Thymus (tissue), 11 donors: ENCODE results near the gene SPSB4. TPM values are rescaled to one million over a fixed set of nuclear protein-coding genes. Genes with fewer than 3 reads are reported as not detected.

Experiments
- DNase-seq, 9 donors: peaks; one replicate each; pipeline ENCODE4 v3.0.0-alpha.2; 2013; ENCODE audit warnings: low spot score in 9 of 9, low read depth in 6 of 9, missing footprints in 1 of 9
- H3K27ac ChIP-seq, 2 donors: one replicate each; pipeline ENCODE4 v1.5.1; 2013; ENCODE audit warnings: control low read depth in 1 of 2, low read depth in 1 of 2, low read length in 1 of 2, mild to moderate bottlenecking in 1 of 2, moderate library complexity in 1 of 2
- H3K27me3 ChIP-seq, 2 donors: one replicate each; pipeline ENCODE4 v1.5.1; 2013; ENCODE audit warnings: low read length in 1 of 2; ENCODE audit not compliant: control insufficient read depth in 2 of 2, insufficient read depth in 1 of 2
- H3K36me3 ChIP-seq, 2 donors: one replicate each; pipeline ENCODE4 v1.5.1; 2013; ENCODE audit warnings: low read length in 1 of 2, mild to moderate bottlenecking in 1 of 2, moderate library complexity in 1 of 2; ENCODE audit not compliant: control insufficient read depth in 2 of 2, insufficient read depth in 2 of 2
- H3K4me1 ChIP-seq, 2 donors: one replicate each; pipeline ENCODE4 v1.5.1; 2013; ENCODE audit warnings: low read length in 2 of 2; ENCODE audit not compliant: control insufficient read depth in 2 of 2, insufficient read depth in 2 of 2
- H3K4me3 ChIP-seq, 2 donors: one replicate each; pipeline ENCODE4 v1.5.1; 2013; ENCODE audit warnings: low read length in 2 of 2, control low read depth in 1 of 2, mild to moderate bottlenecking in 1 of 2
- H3K9me3 ChIP-seq, 2 donors: one replicate each; pipeline ENCODE4 v1.5.1; 2013; ENCODE audit warnings: low read length in 1 of 2, mild to moderate bottlenecking in 1 of 2; ENCODE audit not compliant: control insufficient read depth in 2 of 2, insufficient read depth in 1 of 2
- WGBS: extraction: QIAGEN DNeasy Blood & Tissue Kit; methylation state at CpG from one replicate; pipeline ENCODE4 v1.1.7; 2013; 5-methylcytosine and 5-hydroxymethylcytosine counted together
- polyA plus RNA-seq: library from polyadenylated mRNA; stranded (reverse); fragments of 200-250 nt; gene quantifications from one replicate; pipeline ENCODE4 v1.2.3, GENCODE V29; 2013
- total RNA-seq: library from RNA; stranded (reverse); fragments of 120-200 nt; gene quantifications from one replicate; pipeline ENCODE4 v1.2.4, GENCODE V29; 2013
- donor health status: healthy.

SPSB4 gene
- total and polyA plus RNA-seq, 2 donors: 0.30 to 0.47 TPM

DNA sequence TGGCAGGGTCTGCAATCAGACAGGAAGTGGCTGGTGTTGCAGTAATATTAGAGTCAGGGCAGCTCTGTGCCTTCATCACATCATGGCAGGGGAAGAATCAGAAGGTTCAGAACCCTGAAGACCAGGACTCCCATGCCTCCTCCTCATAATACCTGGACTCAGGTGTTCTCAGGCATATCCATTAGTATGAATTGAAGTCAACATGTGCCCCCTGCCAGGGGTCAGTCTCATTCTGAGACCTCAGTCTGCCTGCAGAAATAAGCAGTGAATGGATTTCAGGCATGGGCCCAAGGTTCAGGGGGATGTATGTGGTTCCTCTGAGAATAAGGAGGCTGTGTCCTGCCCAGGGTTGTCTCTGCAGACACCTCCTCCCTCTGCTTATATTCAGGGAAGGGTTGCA lies 74.2 kb downstream of the SPSB4 start:
- Histone ChIP-seq H3K4me3 (no peak overlapping the region), H3K4me1 (peaks cover 0 to 7% of the 10 kb centered on the region in 2 donors), H3K27ac (no peak overlapping the region), H3K27me3 (no peaks in the 10 kb centered on the region), H3K36me3 (no peaks in the 10 kb centered on the region), H3K9me3 (no peaks in the 10 kb centered on the region)
- no peak for DNase-seq

DNA sequence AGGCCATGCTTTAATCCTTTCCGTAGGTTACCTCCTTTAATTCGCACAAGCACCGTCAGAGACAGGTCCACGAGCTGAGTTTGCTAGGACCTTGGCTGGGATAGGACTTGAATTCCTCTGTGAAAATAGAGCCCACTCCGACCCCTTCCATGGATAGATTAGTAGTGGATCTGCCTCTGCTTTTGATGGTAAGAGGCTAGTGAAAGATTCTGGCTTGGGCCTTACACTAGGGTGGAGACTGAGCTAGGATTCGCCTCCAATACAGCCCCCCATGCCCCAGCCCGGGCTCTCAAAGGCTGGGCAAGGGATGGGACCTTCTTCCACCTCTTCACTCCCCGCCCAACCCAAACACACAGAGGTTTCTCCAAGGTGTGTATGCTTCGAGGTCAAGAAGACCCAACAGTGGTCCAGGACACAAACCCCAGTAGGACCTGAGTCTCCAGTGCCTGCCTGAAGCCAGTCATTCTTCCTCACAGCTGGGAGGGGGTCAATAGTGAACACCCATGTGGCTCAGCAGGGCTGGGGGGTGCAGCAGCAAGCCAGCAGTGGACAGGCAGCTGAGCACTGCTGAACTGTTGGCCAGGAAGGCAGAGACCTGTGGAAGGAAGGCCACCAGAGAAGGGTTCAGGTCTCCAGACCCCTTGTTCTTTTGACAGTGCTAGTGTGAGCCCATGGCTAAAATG lies 75.7 kb downstream of the SPSB4 start:
- Histone ChIP-seq H3K27ac (no peak overlapping the region), H3K4me3 (no peak overlapping the region), H3K36me3 (no peaks in the 10 kb centered on the region), H3K9me3 (no peaks in the 10 kb centered on the region), H3K27me3 (no peaks in the 10 kb centered on the region), H3K4me1 (peaks cover 0 to 7% of the 10 kb centered on the region in 2 donors)
- WGBS: 98% methylated on average over 9 of the region's 9 CpGs
- no peak for DNase-seq

DNA sequence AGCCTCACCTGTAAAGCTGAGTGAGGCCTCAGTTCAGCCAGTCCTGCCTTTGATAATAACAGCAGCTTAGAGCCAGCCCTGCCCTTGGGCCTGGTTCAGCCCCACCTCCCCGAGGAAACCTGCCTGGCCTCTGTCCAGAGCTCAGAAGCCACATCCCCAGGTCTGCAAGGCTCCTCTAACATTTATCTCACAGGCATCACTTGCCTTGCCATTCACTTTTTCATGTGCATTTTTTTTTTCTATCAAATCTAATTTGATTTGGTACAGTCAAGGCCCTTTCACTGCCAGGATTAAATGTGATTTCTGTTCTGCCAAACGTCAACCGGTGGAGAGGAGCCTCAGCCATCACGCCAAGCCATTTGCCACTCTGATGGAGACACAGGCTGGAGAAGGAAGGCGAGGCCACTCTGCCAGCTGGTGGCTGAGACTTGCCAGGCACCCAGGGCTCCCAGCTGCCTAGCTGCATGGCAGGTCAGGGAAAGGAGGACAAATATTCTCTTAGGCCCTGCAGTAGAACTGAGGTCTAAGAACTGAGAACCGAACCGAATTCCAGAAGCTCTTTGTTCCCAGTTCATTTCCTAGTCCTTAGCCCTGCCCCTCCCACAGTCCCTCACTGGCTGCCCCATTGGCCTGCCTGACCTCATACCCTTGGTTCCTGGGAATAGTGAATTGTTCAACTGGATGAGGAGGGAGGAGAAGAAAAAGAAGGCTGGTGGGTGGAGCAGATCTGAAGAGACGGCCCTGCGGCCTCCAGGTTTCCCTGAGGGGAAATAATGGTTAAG lies 76.4 kb downstream of the SPSB4 start:
- Histone ChIP-seq H3K36me3 (no peaks in the 10 kb centered on the region), H3K9me3 (no peaks in the 10 kb centered on the region), H3K4me1 (peaks cover 0 to 1% of the 10 kb centered on the region in 2 donors), H3K27ac (no peak overlapping the region), H3K4me3 (no peak overlapping the region), H3K27me3 (no peaks in the 10 kb centered on the region)
- DNase-seq: no peak
- 90% methylated on average over 9 of the region's 9 CpGs for WGBS

DNA sequence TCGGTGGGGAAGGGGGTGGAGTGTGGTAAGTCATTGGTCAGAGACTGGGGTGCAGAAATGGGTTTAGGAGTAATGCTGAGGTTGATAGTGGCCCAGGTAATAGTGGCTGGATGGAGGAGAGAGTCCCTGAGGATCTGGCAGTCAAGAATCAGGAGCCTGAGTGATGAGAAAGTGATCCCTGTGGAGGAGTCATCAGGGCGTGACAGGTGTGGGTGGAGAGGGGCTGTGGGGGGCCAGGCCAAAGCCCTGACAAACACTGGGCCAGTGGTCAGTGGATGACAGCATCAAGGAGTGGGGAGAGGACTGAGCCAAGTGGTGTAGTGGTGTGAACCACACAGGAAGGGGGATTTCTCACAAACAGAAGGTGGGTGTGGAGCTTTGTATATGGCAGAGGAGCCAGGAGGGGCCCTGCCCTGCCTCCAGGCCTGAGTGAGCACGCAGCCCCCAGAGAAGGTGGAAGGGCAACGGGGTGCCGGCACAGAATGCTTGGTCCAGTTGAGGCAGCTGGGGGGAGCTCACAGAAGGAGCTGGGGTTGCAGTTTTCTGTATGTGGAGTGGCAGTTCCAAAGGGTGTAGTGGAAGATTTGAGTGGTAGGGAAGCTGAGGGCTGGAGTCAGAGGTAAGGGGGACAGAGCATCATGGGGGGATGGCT lies 77.1 kb downstream of the SPSB4 start:
- Histone ChIP-seq H3K4me1 (no peaks in the 10 kb centered on the region), H3K4me3 (no peak overlapping the region), H3K27ac (no peak overlapping the region), H3K36me3 (no peaks in the 10 kb centered on the region), H3K27me3 (no peaks in the 10 kb centered on the region), H3K9me3 (no peaks in the 10 kb centered on the region)
- 92% methylated on average over 5 of the region's 5 CpGs for WGBS
- no peak for DNase-seq

DNA sequence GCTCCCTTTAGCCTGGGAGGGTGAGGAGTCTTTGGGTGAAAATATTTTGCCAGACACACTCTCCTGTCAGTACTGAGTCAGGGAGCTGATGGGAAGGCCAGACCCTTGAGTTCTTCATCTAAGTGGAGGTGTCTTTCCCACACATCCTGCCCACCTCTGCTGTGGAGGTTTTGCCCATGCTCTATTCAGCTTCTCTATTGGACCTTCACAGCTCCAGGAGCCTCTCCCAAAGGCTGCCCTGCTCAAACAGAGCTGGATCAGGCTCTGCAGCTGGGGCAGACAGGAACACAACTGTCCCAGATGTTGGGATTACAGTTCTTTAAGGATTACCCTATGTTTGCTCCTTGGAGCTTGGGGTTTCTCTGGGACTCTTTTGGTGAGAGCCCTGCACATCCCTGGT lies 77.9 kb downstream of the SPSB4 start:
- DNase-seq: no peak
- Histone ChIP-seq H3K4me1 (no peaks in the 10 kb centered on the region), H3K9me3 (no peaks in the 10 kb centered on the region), H3K27ac (no peak overlapping the region), H3K4me3 (no peak overlapping the region), H3K36me3 (no peaks in the 10 kb centered on the region), H3K27me3 (no peaks in the 10 kb centered on the region)

DNA sequence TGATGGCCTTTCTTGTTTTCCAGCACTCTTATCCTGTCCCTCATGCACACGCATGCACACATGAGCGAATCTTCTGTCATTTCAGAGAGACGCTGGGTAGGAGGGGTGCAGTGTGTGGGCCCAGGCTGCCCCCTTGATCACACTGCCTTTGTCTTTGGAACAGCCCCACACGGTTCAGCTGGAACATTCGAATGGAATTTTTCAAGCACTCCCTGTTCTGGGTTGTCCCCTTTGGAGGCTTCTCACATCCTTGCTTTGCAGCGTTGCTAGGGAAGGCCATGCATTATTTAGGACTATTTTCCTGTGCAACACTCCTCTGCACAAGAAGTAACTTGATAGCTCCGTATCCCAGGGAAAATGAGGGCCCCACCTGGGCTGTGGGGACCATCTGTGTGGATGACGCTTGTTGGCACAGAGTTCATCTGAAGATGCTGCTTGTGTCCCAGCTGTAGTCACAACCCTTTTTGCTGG lies 78.4 kb downstream of the SPSB4 start:
- no peak for DNase-seq
- H3K9me3 ChIP-seq: no peaks in the 10 kb centered on the region
- H3K36me3 ChIP-seq: no peaks in the 10 kb centered on the region
- no peaks in the 10 kb centered on the region for H3K27me3 ChIP-seq
- WGBS: 92% methylated on average over 8 of the region's 8 CpGs
- no peak overlapping the region for H3K27ac ChIP-seq
- no peaks in the 10 kb centered on the region for H3K4me1 ChIP-seq
- H3K4me3 ChIP-seq: no peak overlapping the region

DNA sequence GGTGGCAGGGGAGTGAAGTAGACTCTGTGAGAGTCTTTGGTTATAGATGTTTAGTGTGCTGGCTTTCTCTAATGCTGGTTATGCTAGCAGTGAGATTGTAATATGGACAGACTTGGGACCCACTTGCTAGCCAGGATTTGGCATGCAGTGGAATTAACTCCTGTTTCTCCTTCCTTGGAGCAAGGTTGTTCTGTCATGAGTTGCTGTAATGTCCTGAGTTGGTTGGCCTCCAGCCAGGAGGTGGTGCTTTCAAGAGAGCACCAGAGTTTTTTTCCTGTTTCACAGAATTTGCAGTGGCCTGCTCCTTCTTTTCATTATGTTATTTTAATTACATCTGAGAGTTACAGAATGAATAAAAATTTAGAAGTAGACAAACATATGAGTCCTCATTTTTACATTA lies 92.4 kb downstream of the SPSB4 start:
- Histone ChIP-seq H3K4me3 (no peak overlapping the region), H3K4me1 (no peaks in the 10 kb centered on the region), H3K27me3 (no peaks in the 10 kb centered on the region), H3K9me3 (peaks cover 0 to 5% of the 10 kb centered on the region in 2 donors), H3K27ac (no peak overlapping the region), H3K36me3 (no peaks in the 10 kb centered on the region)
- no peak for DNase-seq

DNA sequence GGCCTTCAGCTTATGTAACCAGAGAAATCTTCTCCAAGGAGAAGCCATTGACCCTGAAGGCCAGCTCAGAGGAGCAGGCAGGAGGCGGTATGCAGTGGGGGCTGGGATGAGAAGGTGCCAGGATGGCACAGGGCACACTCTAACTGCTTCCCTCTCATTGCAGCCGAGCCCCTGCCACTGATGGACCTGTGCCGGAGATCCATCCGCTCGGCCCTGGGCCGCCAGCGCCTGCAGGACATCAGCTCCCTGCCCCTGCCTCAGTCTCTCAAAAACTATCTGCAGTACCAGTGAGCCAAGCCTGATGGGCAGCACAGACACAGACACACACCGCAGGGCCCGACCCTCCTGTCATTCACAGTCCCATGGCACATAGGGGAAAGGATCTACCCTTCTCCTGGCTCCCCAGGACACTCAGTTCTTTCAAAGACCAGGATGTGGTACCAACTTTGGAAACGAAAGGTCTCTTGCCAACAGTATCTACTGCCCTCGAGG lies 95.9 kb downstream of the SPSB4 start:
- Histone ChIP-seq H3K27ac (no peak overlapping the region), H3K27me3 (no peaks in the 10 kb centered on the region), H3K4me3 (no peak overlapping the region), H3K36me3 (no peaks in the 10 kb centered on the region), H3K4me1 (no peaks in the 10 kb centered on the region), H3K9me3 (no peaks in the 10 kb centered on the region)
- WGBS: 96% methylated on average over 11 of the region's 11 CpGs
- no peak for DNase-seq

DNA sequence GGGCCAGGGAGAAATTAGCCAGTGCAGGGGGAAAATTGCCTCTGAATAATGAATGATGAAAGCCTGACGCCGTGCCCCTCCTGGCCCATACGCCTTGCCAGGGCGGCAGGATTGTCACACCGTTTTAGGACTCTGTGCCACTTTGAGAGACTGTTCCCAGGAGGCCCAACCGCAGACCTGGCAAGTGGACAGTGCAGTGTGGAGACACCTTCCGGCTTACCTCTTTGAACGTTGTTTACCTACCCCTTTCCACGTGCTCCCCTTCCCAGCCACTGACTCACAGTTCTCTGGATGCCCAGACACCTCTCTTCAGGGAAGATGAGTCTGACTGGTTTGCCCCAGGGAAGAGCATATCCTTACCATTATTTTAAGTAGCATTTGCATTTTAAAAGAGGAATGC lies 96.5 kb downstream of the SPSB4 start:
- H3K4me1 ChIP-seq: no peaks in the 10 kb centered on the region

More for the DNA sequence above, 96.5 kb downstream of the SPSB4 start:
- no peaks in the 10 kb centered on the region for H3K9me3 ChIP-seq
- no peaks in the 10 kb centered on the region for H3K36me3 ChIP-seq
- no peak for DNase-seq
- WGBS: 90% methylated on average over 9 of the region's 9 CpGs
- H3K4me3 ChIP-seq: no peak overlapping the region
- no peak overlapping the region for H3K27ac ChIP-seq
- H3K27me3 ChIP-seq: no peaks in the 10 kb centered on the region
